Stimulated activated CD4-positive, alpha-beta T cell treated with anti-CD3 and anti-CD28 coated beads, Interleukin-2, amount 100 ng/mL, for 24 hours (primary cell): ENCODE measurements around the gene ZBTB42.

Source experiments
- DNase-seq, 2 donors: peaks; one replicate each; pipeline ENCODE4 v3.0.0-alpha.2; 2020

ZBTB42 gene

DNA sequence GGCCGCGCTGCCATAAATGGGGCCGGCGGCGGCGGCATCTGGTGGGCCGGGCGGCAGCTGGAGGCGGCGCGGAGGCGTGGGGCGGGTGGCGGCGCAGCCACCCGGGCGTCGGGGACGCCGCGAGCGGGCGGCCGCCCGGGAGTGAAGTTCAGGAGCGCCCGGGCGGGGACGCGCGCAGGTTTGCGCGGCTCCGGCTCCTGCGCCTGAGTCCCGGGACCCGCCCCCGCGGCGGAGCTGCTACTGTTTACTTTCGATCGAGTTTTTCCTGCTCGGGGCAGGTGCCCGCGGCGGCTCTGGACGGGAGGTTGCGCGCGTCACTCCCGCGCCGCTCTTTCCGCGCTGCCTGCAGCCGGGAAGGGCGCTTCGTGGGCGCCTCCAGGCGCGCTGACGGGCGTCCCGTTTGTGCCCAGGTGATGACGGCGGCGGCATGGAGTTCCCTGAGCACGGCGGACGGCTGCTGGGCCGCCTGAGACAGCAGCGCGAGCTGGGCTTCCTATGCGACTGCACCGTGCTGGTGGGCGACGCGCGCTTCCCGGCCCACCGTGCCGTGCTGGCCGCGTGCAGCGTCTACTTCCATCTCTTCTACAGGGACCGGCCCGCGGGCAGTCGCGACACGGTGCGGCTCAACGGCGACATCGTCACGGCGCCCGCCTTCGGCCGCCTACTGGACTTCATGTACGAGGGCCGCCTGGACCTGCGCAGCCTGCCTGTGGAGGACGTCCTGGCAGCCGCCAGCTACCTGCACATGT, at the start of gene ZBTB42:
ZBTB42 (plus strand) TSS at position 331 of the 749 bp plus-strand sequence; CDS start at position 428, 97 bp downstream.
- DNase-seq = peak; percentile 67 to 77

GRCh38 chr14:104751539-104752422, 49.1 kb upstream of the ZBTB42 start:
- DNase-seq = no peak

DNA sequence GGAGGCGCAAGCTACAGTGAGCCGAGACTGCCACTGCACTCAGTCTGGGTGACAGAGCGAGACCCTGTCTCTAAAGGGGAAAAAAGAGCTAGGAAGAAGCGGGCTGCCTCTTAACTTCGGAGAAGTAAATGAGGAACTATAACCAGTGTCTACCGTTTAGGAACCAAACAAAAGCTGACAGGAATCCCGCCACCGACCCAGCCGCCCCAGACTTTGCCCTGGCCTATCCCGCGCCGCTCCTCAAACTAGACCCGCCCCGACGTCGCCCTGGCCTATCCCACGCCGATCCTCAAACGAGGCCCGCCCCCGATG, 48.5 kb upstream of the ZBTB42 start:
- DNase-seq = no peak

DNA sequence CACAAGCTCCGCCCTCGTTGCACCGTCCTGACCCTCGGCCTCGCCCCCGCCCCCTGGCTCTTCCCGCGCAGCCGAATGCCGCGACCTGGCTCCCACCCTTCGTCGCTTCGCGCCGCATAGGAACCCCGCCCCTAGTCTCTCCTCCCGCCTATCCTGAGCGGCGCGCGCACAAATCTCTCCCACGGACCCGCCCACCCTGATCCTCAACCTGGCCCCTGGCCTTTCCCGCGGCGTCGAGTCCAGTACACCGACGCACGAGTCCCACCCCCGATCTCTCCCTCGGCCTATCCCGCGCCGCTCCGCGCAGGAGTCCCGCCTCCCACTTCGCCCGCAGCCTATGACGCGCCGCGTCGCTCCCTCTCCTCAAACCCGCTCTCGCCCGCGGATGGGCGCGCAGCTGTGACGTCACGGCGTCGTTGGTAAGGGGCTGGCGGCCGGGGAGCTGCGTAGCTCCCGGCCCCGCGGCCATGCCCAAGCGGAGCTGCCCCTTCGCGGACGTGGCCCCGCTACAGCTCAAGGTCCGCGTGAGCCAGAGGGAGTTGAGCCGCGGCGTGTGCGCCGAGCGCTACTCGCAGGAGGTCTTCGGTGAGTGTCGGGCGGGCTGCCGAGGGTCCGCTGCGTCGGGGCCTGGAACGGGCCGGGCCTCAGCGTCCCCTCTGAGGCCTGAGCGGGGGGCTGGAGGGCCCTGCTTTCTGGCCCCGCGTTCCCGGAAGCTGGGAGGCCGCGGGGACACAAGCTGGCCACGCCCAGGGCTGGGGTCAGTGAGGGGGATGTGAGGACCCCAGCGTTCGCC, 48.0 kb upstream of the ZBTB42 start, which contains the start of gene SIVA1:
SIVA1 (plus strand) TSS at position 413 of the 793 bp plus-strand sequence; CDS start at position 468, 55 bp downstream.
- DNase-seq = peak; percentile 99 to 100

DNA sequence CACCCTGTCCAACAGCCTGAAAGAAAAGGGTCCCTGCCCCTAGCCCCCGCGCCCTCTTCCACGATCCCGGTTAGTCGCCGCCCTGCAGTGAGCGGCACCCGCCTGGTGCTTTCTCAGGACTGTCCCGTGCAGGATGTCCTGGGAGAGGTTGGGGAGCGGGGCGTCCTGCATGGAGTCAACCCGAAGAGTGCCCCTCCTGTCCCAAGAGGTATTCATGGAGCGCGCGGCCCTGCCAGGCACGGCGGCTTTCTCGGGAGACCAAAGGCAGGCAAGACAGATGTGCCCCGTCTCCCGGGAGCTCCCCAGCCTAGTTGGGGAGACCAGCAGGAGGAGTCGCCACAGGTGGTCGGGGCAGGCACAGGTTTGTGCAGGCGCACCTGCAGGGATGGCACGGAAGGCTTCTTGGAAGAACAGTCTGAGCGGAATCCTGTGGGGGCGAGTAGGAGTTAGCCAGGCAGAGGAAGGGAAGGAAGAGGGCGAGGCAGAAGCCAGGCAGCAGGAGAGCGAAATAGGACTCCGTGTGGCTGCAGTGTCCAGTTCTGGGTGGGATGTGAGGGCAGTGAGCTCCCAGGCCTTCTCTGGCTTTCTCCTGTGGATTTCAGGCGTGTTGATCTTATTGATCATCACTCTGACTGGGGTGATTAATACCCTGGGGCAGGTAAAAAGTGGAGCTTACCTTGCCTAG, 47.2 kb upstream of the ZBTB42 start:
- no peak for DNase-seq

- DNase-seq = no peak
Measured at GRCh38 chr14:104754213-104754851, 46.6 kb upstream of the ZBTB42 start.

- DNase-seq = no peak
Measured at GRCh38 chr14:104755621-104756020, 45.3 kb upstream of the ZBTB42 start.

GRCh38 chr14:104756477-104757237, 44.2 kb upstream of the ZBTB42 start:
- DNase-seq = no peak

- DNase-seq = no peak
Measured at GRCh38 chr14:104757238-104757585, 43.7 kb upstream of the ZBTB42 start.

GRCh38 chr14:104757681-104758392, 43.1 kb upstream of the ZBTB42 start:
- no peak for DNase-seq

DNA sequence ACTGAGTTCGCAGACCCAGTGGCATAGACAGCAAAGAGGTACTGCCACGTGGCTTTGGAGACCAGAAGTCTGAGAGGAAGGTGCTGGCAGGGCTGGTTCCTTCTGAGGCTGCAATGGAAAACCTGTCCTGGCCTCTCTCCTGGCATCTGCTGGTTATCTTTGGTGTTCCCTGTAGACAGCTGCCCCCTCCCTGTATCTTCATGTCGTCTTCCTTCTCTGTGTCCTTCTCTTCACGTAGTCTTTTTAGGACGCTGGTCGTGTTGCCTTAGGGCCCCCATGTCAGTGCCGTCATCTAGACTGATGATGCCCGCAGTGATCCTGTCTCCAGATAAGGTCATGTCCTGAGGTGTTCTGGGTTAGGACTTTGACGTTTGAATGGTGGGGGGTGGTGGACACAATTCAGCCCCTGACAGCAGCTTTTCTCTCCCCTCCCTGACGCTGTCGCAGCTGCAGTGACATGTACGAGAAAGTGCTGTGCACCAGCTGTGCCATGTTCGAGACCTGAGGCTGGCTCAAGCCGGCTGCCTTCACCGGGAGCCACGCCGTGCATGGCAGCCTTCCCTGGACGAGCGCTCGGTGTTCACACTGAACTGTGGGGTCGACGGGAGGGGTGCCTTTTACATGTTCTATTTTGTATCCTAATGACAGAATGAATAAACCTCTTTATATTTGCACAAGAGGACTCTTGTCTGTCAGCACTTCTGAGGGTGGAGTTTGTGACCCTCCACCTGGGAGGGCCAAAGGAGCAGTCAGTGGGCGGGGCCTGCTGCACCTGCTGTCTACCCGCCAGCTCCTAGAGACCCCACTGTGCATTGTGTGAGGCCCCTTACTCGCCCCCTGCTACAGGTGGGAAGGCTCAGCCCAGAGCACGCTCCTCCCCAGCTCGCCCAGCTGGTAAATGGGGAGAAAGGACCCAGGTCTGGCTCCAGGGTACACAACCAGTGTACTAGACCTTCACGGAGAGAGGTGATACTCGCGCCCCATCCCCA, 41.6 kb upstream of the ZBTB42 start:
- no peak for DNase-seq

DNA sequence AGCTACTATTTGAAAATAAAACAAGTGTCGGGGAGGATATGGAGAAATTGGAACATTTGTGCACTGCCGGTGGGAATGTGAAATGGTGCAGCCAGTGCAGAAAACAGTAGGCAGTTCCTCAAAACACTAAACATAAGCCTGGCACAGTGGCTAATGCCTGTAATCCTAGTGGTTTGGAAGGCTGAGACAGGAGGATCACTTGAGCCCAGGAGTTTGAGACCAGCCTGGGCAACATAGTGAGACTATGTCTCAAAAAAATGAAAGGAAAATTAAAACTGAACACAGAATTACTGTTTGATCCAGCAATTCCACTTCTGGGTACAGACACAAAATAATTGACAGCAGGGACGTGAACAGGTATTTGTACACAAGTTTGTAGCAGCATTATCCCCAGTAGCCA, 35.4 kb upstream of the ZBTB42 start:
- DNase-seq = no peak

DNA sequence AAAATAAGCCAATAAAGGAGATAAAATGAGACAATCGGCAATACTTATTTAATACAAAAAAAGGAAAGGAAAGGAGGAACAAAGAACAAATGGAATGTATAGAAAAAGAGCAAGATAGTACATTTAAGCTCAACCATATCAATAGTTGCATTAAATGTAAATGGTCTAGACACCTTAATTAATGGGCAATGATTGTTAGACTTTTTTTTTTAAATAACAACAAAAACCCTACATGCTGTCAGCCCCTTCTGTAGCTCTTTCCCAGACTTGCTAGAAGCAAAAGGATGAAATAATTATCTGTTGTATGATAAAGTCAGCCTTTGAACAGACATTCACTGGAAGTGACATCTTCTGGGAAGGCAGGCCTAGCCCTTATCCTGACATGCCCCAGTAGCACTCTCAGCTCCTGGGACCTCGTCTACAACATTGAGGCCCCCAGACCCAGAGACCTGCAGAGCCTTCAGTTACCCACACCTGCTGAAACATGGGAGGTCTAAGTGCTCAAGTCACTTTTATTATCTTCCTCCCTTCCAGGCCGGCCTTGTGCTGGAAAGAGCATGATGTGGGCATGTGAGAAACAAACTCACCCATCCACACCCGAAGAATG, 34.5 kb upstream of the ZBTB42 start:
- no peak for DNase-seq

DNA sequence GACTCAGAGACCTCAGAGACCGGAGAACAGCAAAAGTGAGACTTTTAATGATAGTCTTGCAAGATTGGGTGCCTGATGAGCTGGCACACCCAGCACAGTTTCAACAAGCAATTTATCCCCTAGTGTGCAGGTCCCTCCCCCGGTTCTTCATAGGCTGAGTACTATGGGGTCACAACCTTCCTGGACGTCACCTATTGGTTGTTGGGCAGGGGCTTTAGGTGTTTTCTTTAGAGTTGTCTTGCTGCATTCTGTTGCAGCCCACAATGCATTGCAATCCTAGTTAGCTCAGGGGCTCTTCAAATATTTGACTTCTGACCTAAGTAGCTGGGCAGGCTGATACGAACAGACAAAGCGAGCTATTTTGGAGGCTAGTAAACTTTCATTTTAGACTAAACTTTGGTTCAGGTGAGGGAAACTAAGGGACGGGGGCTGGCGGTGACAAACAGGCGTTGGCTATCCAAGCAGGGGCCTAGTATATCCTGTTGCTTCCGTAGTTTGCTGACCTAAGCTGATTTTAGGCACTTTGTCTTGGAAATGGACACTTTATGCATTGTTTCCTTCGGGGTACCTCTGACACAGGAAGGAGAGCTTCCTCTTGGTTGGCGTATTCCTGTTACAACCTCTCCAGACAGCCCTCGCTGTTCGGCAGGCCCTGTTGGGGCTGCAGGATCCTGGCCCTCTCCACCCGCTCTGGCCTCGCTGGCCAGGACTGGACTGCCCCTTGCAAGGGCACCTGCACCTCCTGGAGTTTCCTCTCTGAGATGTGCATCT, 33.9 kb upstream of the ZBTB42 start:
- DNase-seq = no peak

DNA sequence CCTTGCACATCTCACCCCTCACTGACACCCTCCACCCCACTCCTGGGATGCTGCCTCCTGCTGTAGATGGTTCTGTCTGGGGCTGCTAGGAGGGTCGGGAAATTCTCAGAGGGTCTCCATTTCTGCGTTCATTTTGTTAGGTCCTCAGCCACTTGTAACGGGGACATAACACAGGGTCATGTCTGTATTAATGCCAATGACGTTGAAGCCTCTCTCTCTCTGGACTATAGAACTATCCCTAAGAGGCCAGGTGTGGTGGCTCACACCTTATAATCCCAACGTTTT, 33.3 kb upstream of the ZBTB42 start:
- DNase-seq = no peak

- DNase-seq = peak; percentile 96
Measured at GRCh38 chr14:104768437-104769323, 32.2 kb upstream of the ZBTB42 start.

DNA sequence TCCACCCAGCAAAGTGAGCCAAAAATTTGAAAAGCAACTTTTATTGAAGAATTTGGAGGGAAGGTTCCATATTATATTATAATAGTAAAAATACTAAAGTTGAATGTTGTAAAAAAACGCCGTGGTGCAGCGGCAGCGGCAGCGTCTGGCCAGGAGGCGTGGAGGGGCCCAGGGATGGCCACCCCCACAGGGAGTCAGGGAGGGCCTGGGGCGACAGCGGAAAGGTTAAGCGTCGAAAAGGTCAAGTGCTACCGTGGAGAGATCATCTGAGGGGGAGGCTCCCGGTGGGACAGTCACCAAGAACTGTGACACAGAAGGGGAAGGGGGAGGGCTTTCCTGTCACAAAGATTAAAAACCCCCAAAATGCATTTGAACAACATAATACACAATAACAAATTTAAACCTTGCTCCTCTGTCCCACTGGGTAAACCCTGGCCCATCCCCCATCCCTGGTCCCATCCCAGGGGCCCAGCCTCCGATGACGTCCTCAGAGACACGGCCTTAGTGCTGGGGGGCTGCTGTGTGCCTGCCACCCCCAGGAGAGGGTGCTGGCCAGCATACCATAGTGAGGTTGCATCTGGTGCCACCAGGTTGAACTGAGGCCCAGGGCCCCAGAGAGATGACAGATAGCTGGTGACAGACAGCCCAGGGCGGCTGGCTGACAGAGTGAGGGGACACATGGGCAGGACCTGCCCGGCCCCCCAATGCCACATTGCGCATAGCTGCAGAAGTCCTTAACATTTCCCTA, 31.4 kb upstream of the ZBTB42 start:
- no peak for DNase-seq
